ENCODE measurements around the gene OR51A4.
"Not testable (repeated sequence)": the region's sequence is repeated elsewhere in the genome, so short reads cannot be mapped to it uniquely, and the experiment has no call there.

Gene OR51A4

DNA sequence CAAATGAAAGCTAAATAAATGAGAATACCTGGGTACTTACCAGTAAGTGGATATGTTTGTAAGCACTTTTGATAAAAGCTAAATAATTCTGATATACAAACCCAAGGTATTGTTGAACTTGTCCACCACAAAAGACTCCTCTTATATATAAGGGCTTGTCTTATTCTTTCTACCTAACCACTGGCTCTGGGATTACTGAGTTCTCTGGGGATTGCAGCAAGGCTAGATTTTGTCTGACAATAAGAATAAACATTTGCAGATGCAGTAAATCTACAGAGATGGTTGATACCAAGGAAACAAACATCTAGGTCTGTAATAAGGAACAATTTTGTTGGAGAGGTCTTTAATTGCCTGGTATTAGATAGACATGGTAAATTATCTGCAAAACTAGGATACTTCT, at the start of gene OR51A4:
Gene OR51A4, minus strand, starts transcription at position 101 of the 400 bp plus-strand sequence. CDS start 505 bp downstream, outside the sequence.
- DNase-seq (ENCODE audit: low read depth): no peak

GRCh38 chr11:4994551-4994950, 47.1 kb upstream of the OR51A4 start, which contains the start of gene OR51L1:
Gene OR51L1, plus strand, starts transcription at chr11:4994851. Its CDS starts 4,132 bp downstream, at chr11:4998983.
- no peak for DNase-seq (ENCODE audit: low read depth)

- no peak for DNase-seq (ENCODE audit: low read depth)
Measured at GRCh38 chr11:4991060-4991459, 43.7 kb upstream of the OR51A4 start.

DNA sequence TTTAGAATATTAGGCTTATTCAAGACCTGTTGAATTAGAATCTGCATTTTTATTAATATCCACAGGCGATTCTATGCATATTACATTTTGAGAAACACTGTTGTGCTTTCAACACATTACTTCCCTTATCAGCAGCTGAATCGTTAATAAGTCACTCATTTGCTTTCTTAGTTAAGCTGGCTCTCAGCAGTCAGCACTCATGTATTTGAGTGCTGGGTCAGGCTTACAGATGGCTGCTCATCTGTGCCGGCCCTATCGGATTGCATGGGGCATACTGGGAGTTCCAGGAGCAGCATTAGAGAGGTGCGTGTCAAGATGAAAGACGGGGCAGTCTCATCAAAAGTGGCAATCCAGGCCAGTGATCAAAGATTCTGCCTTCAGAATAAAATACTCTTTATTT, 36.4 kb upstream of the OR51A4 start:
- DNase-seq (ENCODE audit: low read depth): no peak

GRCh38 chr11:4982678-4983077, 35.3 kb upstream of the OR51A4 start:
- DNase-seq (ENCODE audit: low read depth): no peak

DNA sequence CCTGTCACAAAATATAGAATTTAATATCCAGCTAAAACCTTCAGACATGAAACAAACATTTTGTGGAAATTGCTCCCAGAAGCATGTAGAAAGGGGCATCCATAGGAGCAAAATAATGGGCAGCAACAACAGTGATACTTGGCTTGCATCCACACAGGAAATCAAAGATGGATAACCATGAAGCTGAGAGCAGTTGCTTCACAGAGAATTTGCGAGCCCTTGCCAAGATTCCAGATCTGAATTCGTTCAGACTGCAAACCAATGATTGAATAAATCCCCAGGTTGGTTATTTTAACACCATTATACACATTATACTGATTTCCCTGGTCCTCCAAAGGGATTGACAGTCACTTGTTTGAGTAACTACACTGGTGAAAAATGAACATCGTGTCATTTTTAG, 31.6 kb upstream of the OR51A4 start:
- DNase-seq (ENCODE audit: low read depth): no peak

DNA sequence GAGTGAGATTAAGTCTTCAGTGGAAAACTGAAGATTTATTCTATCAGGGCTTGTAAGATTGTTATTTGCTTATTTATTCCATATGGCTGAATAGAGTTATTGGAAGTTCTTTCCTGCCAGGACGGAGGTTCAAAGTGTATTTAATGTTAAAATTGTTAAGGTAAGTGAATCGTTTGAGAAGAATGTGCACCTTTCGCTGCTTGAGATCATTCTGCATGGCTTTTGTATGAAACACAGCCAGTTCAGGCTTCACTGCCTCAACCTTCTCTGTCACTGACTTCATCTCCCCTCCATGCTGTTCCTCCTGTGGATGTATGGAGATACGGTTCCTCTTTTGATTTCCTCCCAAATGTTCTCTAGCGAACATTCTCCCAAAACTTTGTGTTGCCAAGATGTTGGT, 28.0 kb upstream of the OR51A4 start:
- no peak for DNase-seq (ENCODE audit: low read depth)

GRCh38 chr11:4962816-4963215, 15.4 kb upstream of the OR51A4 start:
- DNase-seq (ENCODE audit: low read depth): no peak

DNA sequence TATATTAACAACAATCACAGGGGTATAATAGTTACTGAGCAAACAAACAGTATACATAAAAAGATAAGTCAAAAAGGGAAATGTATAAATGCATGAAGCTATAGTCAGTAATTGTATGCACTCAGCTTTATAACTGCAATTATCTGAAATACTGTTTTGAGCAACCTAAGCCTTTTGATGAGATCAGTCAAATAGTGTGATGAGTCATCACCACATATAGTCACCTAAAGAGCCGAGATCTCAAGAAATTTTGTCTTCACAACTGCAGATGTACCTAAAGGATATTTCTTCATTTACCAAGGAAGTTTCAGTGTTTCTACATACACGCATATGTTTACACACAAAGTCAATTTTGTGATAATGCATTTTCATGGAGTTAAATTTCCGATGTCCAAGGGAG, 13.5 kb upstream of the OR51A4 start:
- DNase-seq (ENCODE audit: low read depth): no peak

DNA sequence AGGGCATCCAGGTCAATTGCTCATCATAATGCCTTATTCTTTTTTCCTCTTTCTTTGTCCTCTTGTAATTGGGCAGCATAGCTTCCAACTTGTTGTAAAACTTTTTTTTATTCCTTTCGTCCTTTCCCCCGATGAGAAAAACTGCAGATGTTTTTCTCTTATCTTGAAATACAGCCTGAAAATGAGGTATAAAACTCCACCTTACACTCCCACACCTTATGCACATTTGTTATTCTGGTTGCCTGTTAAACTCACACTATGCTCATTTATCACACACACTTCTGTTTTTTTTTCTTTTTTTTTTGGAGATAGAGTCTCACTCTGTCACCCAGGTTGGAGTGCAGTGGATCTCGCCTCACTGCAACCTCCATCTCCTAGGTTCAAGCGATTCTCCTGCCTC, 10.0 kb upstream of the OR51A4 start:
- no peak for DNase-seq (ENCODE audit: low read depth)

DNA sequence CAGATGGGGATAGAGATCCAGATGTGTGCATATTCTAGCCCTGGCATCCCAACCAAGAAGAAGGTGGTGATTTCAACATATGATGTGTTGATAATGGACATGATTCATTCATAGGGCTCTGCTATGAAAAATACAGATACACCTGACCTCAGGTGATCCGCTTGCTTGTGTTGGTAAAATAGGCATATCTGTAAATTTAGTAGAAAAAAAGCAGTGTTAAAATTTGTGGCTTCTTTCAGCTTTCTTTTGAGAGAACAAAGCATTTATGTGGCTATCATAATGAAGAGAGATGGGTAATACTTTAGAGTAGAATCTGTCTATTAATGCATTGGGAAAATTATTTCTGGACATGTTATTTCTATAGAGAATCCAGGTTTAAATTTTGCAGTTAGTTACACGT, 8.2 kb upstream of the OR51A4 start, which contains the start of gene OR51A2:
Gene OR51A2, minus strand, starts transcription at position 101 of the 400 bp plus-strand sequence. Its CDS starts 0 bp downstream, at position 101.
- not testable (repeated sequence) for DNase-seq (ENCODE audit: low read depth)

- no peak for DNase-seq (ENCODE audit: low read depth)
Measured at GRCh38 chr11:4936745-4937144, 10.7 kb downstream of the OR51A4 start.

- no peak for DNase-seq (ENCODE audit: low read depth)
Measured at GRCh38 chr11:4932751-4933150, 14.7 kb downstream of the OR51A4 start.

GRCh38 chr11:4926608-4927007, 20.8 kb downstream of the OR51A4 start:
- DNase-seq (ENCODE audit: low read depth): no peak

GRCh38 chr11:4924239-4924638, 23.2 kb downstream of the OR51A4 start, which contains the start of gene OR51G1:
Gene OR51G1, minus strand, starts transcription at chr11:4924339. Its CDS starts 0 bp downstream, at chr11:4924339.
- no peak for DNase-seq (ENCODE audit: low read depth)

- no peak for DNase-seq (ENCODE audit: low read depth)
Measured at GRCh38 chr11:4922304-4922703, 25.1 kb downstream of the OR51A4 start.

DNA sequence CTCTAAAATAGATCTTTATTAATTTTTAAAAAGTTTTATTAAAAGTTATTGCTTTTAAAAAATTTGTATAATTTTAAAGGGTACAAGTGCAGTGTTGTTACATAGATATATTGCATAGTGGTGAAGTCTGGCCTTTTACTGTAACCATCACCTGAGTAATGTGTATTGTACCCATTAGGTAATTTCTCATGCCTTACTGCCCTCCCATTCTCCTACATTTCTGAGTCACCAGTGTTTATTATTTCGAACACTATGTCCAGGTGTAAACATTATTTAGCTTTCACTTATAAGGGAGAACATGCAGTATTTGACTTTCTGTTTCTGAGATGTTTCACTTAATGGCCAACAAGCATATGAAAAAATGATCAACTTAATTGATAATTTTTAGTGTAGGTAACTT, 25.6 kb downstream of the OR51A4 start:
- no peak for DNase-seq (ENCODE audit: low read depth)

DNA sequence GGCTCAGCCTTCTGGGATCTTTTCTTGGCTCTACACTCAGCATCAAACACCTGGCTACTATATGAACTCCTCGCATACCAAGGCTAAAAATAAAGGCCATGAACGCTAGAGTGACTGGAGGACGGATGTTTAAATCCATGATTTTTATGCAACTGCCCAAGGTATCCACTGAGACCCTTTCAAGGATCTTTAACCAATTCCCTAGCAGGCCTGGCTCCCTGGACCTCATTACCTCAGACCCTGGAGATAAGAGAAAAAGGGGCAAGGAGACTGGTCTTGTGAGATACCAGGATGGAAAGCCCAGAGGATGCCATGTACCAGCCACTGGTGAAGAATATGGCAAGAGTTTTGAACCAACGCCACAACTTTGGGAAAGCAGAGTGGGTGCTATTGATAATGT, 28.2 kb downstream of the OR51A4 start, which contains the start of gene OR51G2:
Gene OR51G2, minus strand, starts transcription at position 101 of the 400 bp plus-strand sequence. CDS start 3,687 bp downstream, outside the sequence.
- no peak for DNase-seq (ENCODE audit: low read depth)

GRCh38 chr11:4916581-4916980, 30.8 kb downstream of the OR51A4 start:
- no peak for DNase-seq (ENCODE audit: low read depth)

- no peak for DNase-seq (ENCODE audit: low read depth)
Measured at GRCh38 chr11:4903484-4903883, 43.9 kb downstream of the OR51A4 start, which contains the start of gene OR51A7. Gene OR51A7, plus strand, starts transcription at chr11:4903783. Its CDS starts 3,587 bp downstream, at chr11:4907370.
